ENCODE results near the gene FNDC3B.

DNA sequence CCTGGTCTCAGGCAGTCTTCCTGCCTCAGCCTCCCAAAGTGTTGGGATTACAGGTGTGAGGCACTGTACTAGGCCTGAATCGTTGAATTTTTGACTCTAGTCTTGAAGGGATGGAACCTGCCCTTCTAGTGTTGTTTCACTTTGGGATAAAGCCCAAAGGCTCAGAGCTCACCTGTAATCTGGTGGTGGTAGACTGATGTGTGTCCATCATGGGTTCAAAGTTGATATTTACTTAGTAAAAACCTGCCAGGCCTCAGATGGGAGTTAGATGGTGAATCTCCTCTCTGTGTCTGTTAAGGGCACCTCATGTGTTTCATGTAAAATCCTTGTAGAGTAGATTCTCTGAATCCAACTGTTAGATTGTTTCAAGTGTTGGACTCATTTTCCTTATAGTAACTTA lies 41.1 kb downstream of the FNDC3B start:
- TF ChIP-seq EZH2phosphoT487 (IDR thresholded peaks at IDR 0.05), result no peak
- TF ChIP-seq, protein P1, sequence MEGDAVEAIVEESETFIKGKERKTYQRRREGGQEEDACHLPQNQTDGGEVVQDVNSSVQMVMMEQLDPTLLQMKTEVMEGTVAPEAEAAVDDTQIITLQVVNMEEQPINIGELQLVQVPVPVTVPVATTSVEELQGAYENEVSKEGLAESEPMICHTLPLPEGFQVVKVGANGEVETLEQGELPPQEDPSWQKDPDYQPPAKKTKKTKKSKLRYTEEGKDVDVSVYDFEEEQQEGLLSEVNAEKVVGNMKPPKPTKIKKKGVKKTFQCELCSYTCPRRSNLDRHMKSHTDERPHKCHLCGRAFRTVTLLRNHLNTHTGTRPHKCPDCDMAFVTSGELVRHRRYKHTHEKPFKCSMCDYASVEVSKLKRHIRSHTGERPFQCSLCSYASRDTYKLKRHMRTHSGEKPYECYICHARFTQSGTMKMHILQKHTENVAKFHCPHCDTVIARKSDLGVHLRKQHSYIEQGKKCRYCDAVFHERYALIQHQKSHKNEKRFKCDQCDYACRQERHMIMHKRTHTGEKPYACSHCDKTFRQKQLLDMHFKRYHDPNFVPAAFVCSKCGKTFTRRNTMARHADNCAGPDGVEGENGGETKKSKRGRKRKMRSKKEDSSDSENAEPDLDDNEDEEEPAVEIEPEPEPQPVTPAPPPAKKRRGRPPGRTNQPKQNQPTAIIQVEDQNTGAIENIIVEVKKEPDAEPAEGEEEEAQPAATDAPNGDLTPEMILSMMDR (IDR thresholded peaks at IDR 0.05), result no peak

All from neural progenitor cell (in vitro differentiated cells).